ENCODE measurements around the gene MYMX. TPM values are rescaled to one million over a fixed set of nuclear protein-coding genes. Genes with fewer than 3 reads are reported as not detected.

Gene MYMX
- total RNA-seq, 4 donors from 2014 or later, result 0.95 TPM; not detected in 3

GRCh38 chr6:44171899-44172546 is 44.7 kb upstream of the MYMX start:
- H3K27me3 ChIP-seq, result no peaks in the 10 kb centered on the region
- DNase-seq, result no peak
- no peak overlapping the region for H3K27ac ChIP-seq
- H3K4me1 ChIP-seq, result peaks cover 3 to 20% (median 10%) of the 10 kb centered on the region in 4 donors
- no peak for TF ChIP-seq POLR2AphosphoS5 (IDR thresholded peaks at IDR 0.05)
- TF ChIP-seq CTCF (IDR thresholded peaks at IDR 0.05), result no peak
- no peak for TF ChIP-seq EP300 (IDR thresholded peaks at IDR 0.05; ENCODE audit: low read depth)
- no peak for TF ChIP-seq POLR2A (IDR thresholded peaks at IDR 0.05)
- H3K4me3 ChIP-seq, result no peak overlapping the region
- WGBS, 2 donors (ENCODE audit: low coverage in 1 of 2), result 75 to 76% methylated on average over 9 to 12 of the region's 12 CpGs
- intact Hi-C loops (cut with DNase I; ENCODE audit: low total_unique reads), result loop anchor here (5.0 kb wide), 1 partner anchor 65 kb away; no protein-coding TSS in a partner anchor
- H3K36me3 ChIP-seq, result no peaks in the 10 kb centered on the region
- H3K9me3 ChIP-seq, result no peaks in the 10 kb centered on the region
- in situ Hi-C loops (cut with MboI; ENCODE audit: low pct_ligation_motif_present in 1 of 4, low pct_unique_long_range_greater_than_20kb in 1 of 4, low sequenced_read_pairs in 3 of 4), result loop anchor here in 2 of 4 donors (10.0 to 25.0 kb wide), 2 partner anchors 63 to 165 kb away; partner anchors contain the start of gene SPATS1 (in 2 of the 2)

GRCh38 chr6:44172731-44173500 is 43.8 kb upstream of the MYMX start:
- WGBS, 2 donors (ENCODE audit: low coverage in 1 of 2), result 23 to 71% methylated on average over 1 to 15 of the region's 15 CpGs
- Histone ChIP-seq H3K36me3 (no peaks in the 10 kb centered on the region), H3K27ac (no peak overlapping the region), H3K4me1 (peaks cover 3 to 18% (median 10%) of the 10 kb centered on the region in 4 donors), H3K27me3 (no peaks in the 10 kb centered on the region), H3K4me3 (no peak overlapping the region), H3K9me3 (no peaks in the 10 kb centered on the region)
- in situ Hi-C loops (cut with MboI; ENCODE audit: low pct_ligation_motif_present in 1 of 4, low pct_unique_long_range_greater_than_20kb in 1 of 4, low sequenced_read_pairs in 3 of 4), result loop anchor here in 2 of 4 donors (10.0 to 25.0 kb wide), 2 partner anchors 62 to 164 kb away; partner anchors contain the start of gene SPATS1 (in 2 of the 2)
- peak; percentile 87 for DNase-seq
- TF ChIP-seq POLR2A (IDR thresholded peaks at IDR 0.05), result no peak
- TF ChIP-seq CTCF (IDR thresholded peaks at IDR 0.05), result peak; percentile 86 to 91 (median 89)
- no peak for TF ChIP-seq POLR2AphosphoS5 (IDR thresholded peaks at IDR 0.05)
- TF ChIP-seq EP300 (IDR thresholded peaks at IDR 0.05; ENCODE audit: low read depth), result no peak
- intact Hi-C loops (cut with DNase I; ENCODE audit: low total_unique reads), result loop anchor here (5.0 kb wide), 1 partner anchor 64 kb away; no protein-coding TSS in a partner anchor

GRCh38 chr6:44176130-44176761 is 40.5 kb upstream of the MYMX start:
- 81 to 84% methylated on average over 8 to 14 of the region's 15 CpGs for WGBS, 2 donors (ENCODE audit: low coverage in 1 of 2)
- intact Hi-C loops (cut with DNase I; ENCODE audit: low total_unique reads), result no loop called here
- H3K4me1 ChIP-seq, result peaks cover 0 to 3% (median 0%) of the 10 kb centered on the region in 4 donors
- no peak for DNase-seq
- no peaks in the 10 kb centered on the region for H3K9me3 ChIP-seq
- H3K27me3 ChIP-seq, result no peaks in the 10 kb centered on the region
- H3K27ac ChIP-seq, result no peak overlapping the region
- TF ChIP-seq POLR2AphosphoS5 (IDR thresholded peaks at IDR 0.05) (no peak), EP300 (IDR thresholded peaks at IDR 0.05; ENCODE audit: low read depth) (no peak), POLR2A (IDR thresholded peaks at IDR 0.05) (no peak)
- no peak overlapping the region for H3K4me3 ChIP-seq
- in situ Hi-C loops (cut with MboI; ENCODE audit: low pct_ligation_motif_present in 1 of 4, low pct_unique_long_range_greater_than_20kb in 1 of 4, low sequenced_read_pairs in 3 of 4), result loop anchor here in 1 of 4 donors (10.0 kb wide), 1 partner anchor 59 kb away; no protein-coding TSS in a partner anchor
- no peaks in the 10 kb centered on the region for H3K36me3 ChIP-seq

- H3K27me3 ChIP-seq, result no peaks in the 10 kb centered on the region
- no peak overlapping the region for H3K27ac ChIP-seq
- H3K9me3 ChIP-seq, result no peaks in the 10 kb centered on the region
- no peak for TF ChIP-seq CTCF (IDR thresholded peaks at IDR 0.05)
- no peak for TF ChIP-seq POLR2AphosphoS5 (IDR thresholded peaks at IDR 0.05)
- TF ChIP-seq EP300 (IDR thresholded peaks at IDR 0.05; ENCODE audit: low read depth), result no peak
- no peak for TF ChIP-seq POLR2A (IDR thresholded peaks at IDR 0.05)
- no peaks in the 10 kb centered on the region for H3K36me3 ChIP-seq
- in situ Hi-C loops (cut with MboI; ENCODE audit: low pct_ligation_motif_present in 1 of 4, low pct_unique_long_range_greater_than_20kb in 1 of 4, low sequenced_read_pairs in 3 of 4) (loop anchor here in 1 of 4 donors (10.0 kb wide), 1 partner anchor 58 kb away; no protein-coding TSS in a partner anchor), intact Hi-C loops (cut with DNase I; ENCODE audit: low total_unique reads) (no loop called here)
- 64 to 70% methylated on average over 4 to 18 of the region's 24 CpGs for WGBS, 2 donors (ENCODE audit: low coverage in 1 of 2)
- DNase-seq, result no peak
- peaks cover 0 to 3% (median 0%) of the 10 kb centered on the region in 4 donors for H3K4me1 ChIP-seq
- H3K4me3 ChIP-seq, result no peak overlapping the region
Measured at GRCh38 chr6:44176762-44177509, 39.8 kb upstream of the MYMX start.
